ENCODE measurements around the gene SNRNP40.
"Not testable (repeated sequence)": the region's sequence is repeated elsewhere in the genome, so short reads cannot be mapped to it uniquely, and the experiment has no call there.

SNRNP40 gene

DNA sequence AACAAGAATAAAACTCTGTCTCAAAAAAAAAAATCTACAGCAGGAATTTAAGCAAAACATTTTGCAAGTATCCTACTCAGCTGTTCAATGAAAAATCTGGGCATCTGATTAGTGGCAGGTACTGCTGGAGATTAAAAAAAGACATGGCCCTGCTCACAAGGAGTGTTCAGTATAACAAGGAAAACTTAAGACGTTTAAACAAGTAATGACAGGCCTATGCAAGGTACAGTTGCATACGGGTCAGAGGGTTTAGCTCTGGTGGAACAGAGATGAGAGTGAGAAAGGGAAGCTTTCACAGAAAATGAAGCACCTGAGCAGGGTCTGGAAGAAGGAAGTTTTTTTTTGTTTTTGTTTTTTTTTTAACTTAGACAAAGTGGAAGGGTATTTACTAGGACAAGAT is 23.0 kb downstream of the SNRNP40 start:
- DNase-seq, result no peak

GRCh38 chr1:31272369-31272768 is 24.2 kb downstream of the SNRNP40 start:
- no peak for DNase-seq

- DNase-seq, result no peak
Observed at GRCh38 chr1:31266547-31266946, 30.0 kb downstream of the SNRNP40 start.

DNA sequence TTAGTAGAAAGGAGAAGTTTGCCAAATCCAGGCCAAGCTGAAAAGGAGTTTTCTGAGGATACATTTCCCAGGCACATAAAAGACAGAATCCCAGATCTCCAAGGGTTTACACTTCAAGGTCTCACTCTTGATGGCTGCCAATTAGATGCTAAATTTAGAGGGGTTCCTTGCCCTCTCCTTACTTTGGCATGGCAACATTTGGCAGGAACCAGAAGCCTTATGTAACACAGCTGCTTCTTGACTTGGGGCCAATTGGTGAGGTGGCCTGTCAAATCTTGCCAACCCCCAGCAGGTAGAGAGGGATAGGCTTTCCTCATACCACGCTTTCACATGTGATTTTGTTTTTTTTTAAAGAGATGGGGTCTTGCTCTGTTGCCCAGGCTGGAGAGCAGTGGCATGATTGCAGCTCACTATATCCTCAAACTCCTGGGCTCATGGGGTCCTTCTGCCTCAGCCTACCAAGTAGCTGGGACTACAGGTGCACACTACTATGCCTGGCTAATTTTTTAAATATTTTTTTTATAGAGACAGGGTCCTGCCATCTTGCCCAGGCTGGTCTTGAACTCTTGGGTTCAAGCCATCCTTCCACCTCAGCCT is 31.7 kb downstream of the SNRNP40 start:
- DNase-seq, result no peak

GRCh38 chr1:31263408-31263807 is 33.2 kb downstream of the SNRNP40 start:
- DNase-seq, result no peak

DNA sequence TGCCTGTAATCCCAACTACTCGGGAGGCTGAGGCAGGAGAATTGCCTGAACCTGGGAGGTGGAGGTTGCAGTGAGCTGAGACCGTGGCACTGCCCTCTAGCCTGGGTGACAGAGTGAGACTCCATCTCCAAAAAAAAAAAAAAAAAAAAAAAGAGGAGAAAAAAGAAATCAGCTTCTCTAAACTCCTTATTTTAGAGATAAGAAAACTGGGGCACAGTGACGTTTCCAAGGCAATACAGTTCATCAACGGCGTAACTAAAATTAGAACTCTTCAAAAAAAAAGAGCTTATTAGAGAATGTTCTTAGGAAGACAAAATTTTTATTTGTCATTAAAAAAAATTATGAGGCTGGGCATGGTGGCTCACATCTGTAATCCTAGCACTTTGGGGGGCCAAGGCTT is 34.2 kb downstream of the SNRNP40 start:
- DNase-seq, result not testable (repeated sequence)

DNA sequence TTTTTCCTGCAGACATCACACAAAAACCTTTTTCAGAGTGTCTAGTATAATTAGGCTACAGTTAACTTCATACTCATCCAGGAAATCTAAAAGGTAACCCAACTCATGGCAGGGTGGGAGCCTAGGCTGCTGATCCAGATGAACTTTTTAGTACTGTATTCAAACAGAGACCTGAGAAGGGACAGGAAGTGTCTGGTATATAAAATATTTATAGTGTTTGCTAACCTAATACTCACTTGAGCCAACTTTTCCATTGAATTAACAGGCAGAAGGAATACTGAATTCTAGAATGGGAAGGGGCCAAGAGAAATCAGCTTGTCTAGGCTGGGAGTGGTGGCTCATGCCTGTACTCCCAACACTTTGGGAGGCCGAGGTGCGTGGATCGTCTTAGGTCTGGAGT is 34.7 kb downstream of the SNRNP40 start:
- no peak for DNase-seq

DNA sequence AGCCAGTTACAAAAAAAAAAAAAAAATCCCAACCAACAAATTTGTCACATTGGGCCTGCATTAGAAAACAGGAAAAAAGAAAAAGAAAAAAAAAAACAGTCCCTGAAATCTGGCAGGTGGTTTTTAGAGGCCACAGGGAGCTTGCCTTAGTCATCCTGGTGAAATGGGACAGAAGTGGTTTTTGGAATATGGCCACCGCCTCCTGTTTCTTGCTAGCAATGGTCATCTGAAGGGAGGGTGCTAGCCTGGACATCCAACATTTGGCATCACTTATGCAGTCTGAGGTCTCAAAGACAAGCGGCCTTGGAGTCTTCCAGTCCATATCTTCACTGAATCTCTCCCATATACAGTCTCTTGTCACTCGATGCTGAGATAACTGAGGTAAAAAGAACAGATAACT is 36.8 kb downstream of the SNRNP40 start:
- no peak for DNase-seq

GRCh38 chr1:31258581-31258980 is 38.0 kb downstream of the SNRNP40 start:
- no peak for DNase-seq

DNA sequence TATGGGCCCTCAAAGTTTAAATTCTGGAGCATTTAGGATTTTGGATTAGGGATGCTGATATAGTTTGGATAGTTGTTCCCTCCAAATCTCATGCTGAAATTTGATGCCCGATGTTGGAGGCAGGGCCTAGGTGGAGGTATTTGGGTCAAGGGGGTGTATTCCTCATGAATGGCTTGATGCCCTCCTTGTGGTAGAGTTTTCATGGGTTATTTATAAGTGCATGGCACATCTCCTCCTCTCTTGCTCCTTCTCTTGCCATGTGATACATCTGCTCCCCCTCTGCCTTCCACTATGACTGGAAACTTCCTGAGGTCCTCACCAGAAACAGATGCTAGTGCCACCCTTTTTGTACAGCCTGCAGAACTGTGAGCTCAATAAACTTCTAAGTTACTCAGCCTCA is 39.4 kb downstream of the SNRNP40 start:
- DNase-seq, result no peak

DNA sequence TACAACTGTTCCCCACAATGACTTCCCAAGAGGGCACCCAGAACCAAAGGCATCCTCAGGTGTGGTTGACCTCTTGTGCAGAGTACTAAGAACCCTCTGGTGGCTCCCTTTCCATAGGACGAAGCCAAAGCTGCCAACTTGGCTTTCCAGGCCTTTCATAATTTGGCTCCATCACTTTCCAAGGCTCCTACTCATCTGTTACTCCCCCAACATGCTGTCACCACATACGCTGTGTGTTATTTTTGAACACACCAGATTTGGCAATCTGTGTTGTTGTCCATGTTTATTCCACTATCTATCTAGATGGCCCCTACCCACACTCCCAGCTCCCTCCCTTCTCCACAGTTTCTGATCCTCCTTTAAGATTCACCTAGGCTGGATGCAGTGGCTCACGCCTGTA is 46.7 kb downstream of the SNRNP40 start:
- DNase-seq, result no peak

GRCh38 chr1:31248276-31248675 is 48.3 kb downstream of the SNRNP40 start:
- DNase-seq, result no peak

DNA sequence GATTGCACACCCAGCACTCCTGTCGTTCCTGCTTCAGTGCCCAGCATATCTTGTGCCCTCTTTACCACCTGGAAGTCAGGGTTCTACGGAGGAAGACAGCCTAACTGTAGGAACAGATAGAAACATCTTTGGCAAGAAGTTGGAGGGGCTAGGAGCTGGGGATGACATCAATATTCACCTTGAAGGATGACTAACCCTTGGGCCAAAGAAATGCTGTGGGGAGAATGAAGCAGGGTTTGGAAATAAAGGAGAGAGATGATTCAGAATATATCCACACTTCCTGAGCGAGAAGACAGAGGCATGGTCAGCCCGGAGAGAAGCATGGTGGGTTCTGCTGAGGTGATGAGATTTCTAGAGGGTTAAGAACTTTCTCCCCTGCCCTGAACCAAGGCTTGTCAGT is 52.3 kb downstream of the SNRNP40 start:
- DNase-seq, result no peak

- DNase-seq, result no peak
Observed at GRCh38 chr1:31243501-31244286, 52.9 kb downstream of the SNRNP40 start.

DNA sequence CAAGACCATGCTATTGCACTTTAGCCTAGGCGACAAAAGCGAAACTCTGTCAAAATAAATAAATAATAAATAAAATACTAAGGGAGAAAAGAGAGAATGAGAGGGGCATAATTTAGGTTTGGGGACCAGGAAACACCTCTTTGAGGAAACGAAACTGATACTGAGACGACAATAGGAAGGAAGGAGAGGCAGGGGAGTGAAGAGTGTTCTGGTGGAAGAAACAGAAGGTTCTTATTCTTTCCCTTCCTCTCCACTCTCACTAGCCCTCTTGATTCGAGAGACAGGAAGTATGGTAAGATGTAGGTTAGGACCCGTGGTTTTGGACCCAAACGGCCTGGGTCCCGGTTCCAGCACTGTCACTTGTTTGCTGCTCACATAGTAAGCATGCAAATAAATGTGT is 55.3 kb downstream of the SNRNP40 start:
- no peak for DNase-seq

- DNase-seq, result no peak
Observed at GRCh38 chr1:31239653-31240241, 56.8 kb downstream of the SNRNP40 start, which contains the start of gene NKAIN1. NKAIN1 (minus strand) TSS chr1:31239887; CDS start chr1:31239547, 340 bp downstream.

- DNase-seq, result no peak
Observed at GRCh38 chr1:31238986-31239613, 57.5 kb downstream of the SNRNP40 start.

- no peak for DNase-seq
Observed at GRCh38 chr1:31238612-31238985, 58.0 kb downstream of the SNRNP40 start.

- DNase-seq, result no peak
Observed at GRCh38 chr1:31234870-31235269, 61.7 kb downstream of the SNRNP40 start.

GRCh38 chr1:31234123-31234708 is 62.4 kb downstream of the SNRNP40 start:
- no peak for DNase-seq

GRCh38 chr1:31232689-31233088 is 63.9 kb downstream of the SNRNP40 start:
- DNase-seq, result no peak

DNA sequence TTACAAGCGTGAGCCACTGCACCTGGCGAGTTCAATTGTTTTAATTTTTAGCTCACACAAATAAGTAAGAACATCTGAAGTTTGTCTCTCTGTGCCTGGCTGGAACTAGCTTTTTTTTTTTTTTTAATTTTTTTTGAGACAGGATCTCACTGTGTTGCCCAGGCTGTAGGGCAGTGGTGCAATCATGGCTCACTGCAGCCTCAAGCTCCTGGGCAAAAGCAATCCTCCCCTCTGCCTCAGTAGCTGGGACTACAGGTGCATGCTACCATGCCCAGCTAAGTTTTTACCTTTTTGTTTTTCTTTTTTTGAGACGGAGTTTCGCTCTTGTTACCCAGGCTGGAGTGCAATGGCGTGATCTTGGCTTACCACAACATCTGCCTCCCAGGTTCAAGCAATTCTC is 64.8 kb downstream of the SNRNP40 start:
- no peak for DNase-seq

GRCh38 chr1:31230378-31230777 is 66.2 kb downstream of the SNRNP40 start:
- no peak for DNase-seq

All from activated CD4-positive, alpha-beta T cell treated with anti-CD3 and anti-CD28 coated beads, Interleukin-10, Interleukin-2, amounts not matched to agents 100 ng/mL and 50 ng/mL, durations not matched to agents 16 hours and 8 hours (primary cell).